HAP-1 (cell line): ENCODE data around the gene DDA1.
A peak's percentile ranks its signal among the peaks of the same experiment; 100 is the strongest.
"Not testable (repeated sequence)": the region's sequence is repeated elsewhere in the genome, so short reads cannot be mapped to it uniquely, and the experiment has no call there.

Source experiments
- DNase-seq, 2 experiments: peaks; one replicate each; pipeline ENCODE4 v3.0.0-alpha.2; 2016 to 2020; ENCODE audit warnings: low spot score in 2 of 2
- H3K27me3 ChIP-seq: fragments of 250-450 bp; sonication (Bioruptor Pico); 2 replicates; pipeline ENCODE4 v1.5.1; 2020; ENCODE audit warnings: low read depth, mild to moderate bottlenecking, moderate library complexity
- H3K36me3 ChIP-seq: fragments of 250-450 bp; sonication (Bioruptor Pico); replicated peaks from 2 replicates; pipeline ENCODE4 v1.5.1; 2020; ENCODE audit warnings: mild to moderate bottlenecking
- H3K4me1 ChIP-seq: fragments of 250-450 bp; sonication (Bioruptor Pico); 2 replicates; pipeline ENCODE4 v1.5.1; 2020; ENCODE audit warnings: mild to moderate bottlenecking
- H3K4me3 ChIP-seq: fragments of 250-450 bp; sonication (Bioruptor Pico); 2 replicates; pipeline ENCODE4 v1.5.1; 2020; ENCODE audit warnings: mild to moderate bottlenecking, moderate library complexity
- H3K9me3 ChIP-seq: fragments of 250-450 bp; sonication (Bioruptor Pico); 2 replicates; pipeline ENCODE4 v1.5.1; 2020; ENCODE audit warnings: mild to moderate bottlenecking, moderate library complexity
- in situ Hi-C: fragments of 300-500 bp; cut with MboI; formaldehyde crosslinking; loops from 3 replicates; pipeline ENCODE4 v1.14.3; 2020; ENCODE audit warnings: low sequenced_read_pairs, inconsistent platforms, mixed read lengths

Gene DDA1

GRCh38 chr19:17309198-17309964 lies at the start of gene DDA1:
DDA1 (plus strand) TSS chr19:17309563; CDS start chr19:17309655, 92 bp downstream.
- peaks cover 7% of the 10 kb centered on the region for H3K4me1 ChIP-seq
- no peaks in the 10 kb centered on the region for H3K27me3 ChIP-seq
- H3K4me3 ChIP-seq, result peak within 1 kb of the TSS; percentile 90
- H3K36me3 ChIP-seq, result peaks cover 4% of the 10 kb centered on the region
- in situ Hi-C loops, result no loop called here
- peak; percentile 100 for DNase-seq
- H3K9me3 ChIP-seq, result no peaks in the 10 kb centered on the region

- in situ Hi-C loops, result no loop called here
- H3K4me3 ChIP-seq, result no peak overlapping the region
- H3K36me3 ChIP-seq, result no peaks in the 10 kb centered on the region
- no peaks in the 10 kb centered on the region for H3K9me3 ChIP-seq
- no peak for DNase-seq
- no peaks in the 10 kb centered on the region for H3K27me3 ChIP-seq
- peaks cover 2% of the 10 kb centered on the region for H3K4me1 ChIP-seq
These were observed 49.4 kb upstream of the DDA1 start for GRCh38 chr19:17259934-17260333.

GRCh38 chr19:17260842-17261325 lies 48.5 kb upstream of the DDA1 start:
- H3K36me3 ChIP-seq, result no peaks in the 10 kb centered on the region
- H3K9me3 ChIP-seq, result no peaks in the 10 kb centered on the region
- H3K4me1 ChIP-seq, result peaks cover 2% of the 10 kb centered on the region
- peak; percentile 92 to 95 for DNase-seq
- in situ Hi-C loops, result no loop called here
- no peak overlapping the region for H3K4me3 ChIP-seq
- no peaks in the 10 kb centered on the region for H3K27me3 ChIP-seq

- peaks cover 6% of the 10 kb centered on the region for H3K4me1 ChIP-seq
- no peaks in the 10 kb centered on the region for H3K36me3 ChIP-seq
- no peaks in the 10 kb centered on the region for H3K9me3 ChIP-seq
- no peak for DNase-seq
- no peak overlapping the region for H3K4me3 ChIP-seq
- H3K27me3 ChIP-seq, result no peaks in the 10 kb centered on the region
- in situ Hi-C loops, result no loop called here
These were observed 46.8 kb upstream of the DDA1 start for GRCh38 chr19:17262557-17262956.

GRCh38 chr19:17263712-17264640 lies 45.4 kb upstream of the DDA1 start:
- Histone ChIP-seq H3K4me3 (no peak overlapping the region), H3K36me3 (peaks cover 3% of the 10 kb centered on the region), H3K9me3 (no peaks in the 10 kb centered on the region), H3K27me3 (no peaks in the 10 kb centered on the region), H3K4me1 (peaks cover 6% of the 10 kb centered on the region)
- DNase-seq, result no peak
- in situ Hi-C loops, result no loop called here

- H3K4me3 ChIP-seq, result no peak within 1 kb of the TSS
- H3K36me3 ChIP-seq, result peaks cover 7% of the 10 kb centered on the region
- no peaks in the 10 kb centered on the region for H3K9me3 ChIP-seq
- in situ Hi-C loops, result no loop called here
- no peaks in the 10 kb centered on the region for H3K27me3 ChIP-seq
- DNase-seq, result no peak
- peaks cover 6% of the 10 kb centered on the region for H3K4me1 ChIP-seq
These were observed 44.8 kb upstream of the DDA1 start, which contains the start of gene USHBP1 for GRCh38 chr19:17264641-17264979. USHBP1 (minus strand) TSS chr19:17264745; CDS start chr19:17264299, 446 bp downstream.

- Histone ChIP-seq H3K27me3 (no peaks in the 10 kb centered on the region), H3K9me3 (no peaks in the 10 kb centered on the region), H3K4me3 (no peak overlapping the region), H3K4me1 (peaks cover 5% of the 10 kb centered on the region), H3K36me3 (peaks cover 12% of the 10 kb centered on the region)
- in situ Hi-C loops, result no loop called here
- DNase-seq, result no peak
These were observed 43.3 kb upstream of the DDA1 start for GRCh38 chr19:17266026-17266425.

- in situ Hi-C loops, result no loop called here
- H3K36me3 ChIP-seq, result peaks cover 17% of the 10 kb centered on the region
- H3K9me3 ChIP-seq, result no peaks in the 10 kb centered on the region
- H3K27me3 ChIP-seq, result no peaks in the 10 kb centered on the region
- H3K4me1 ChIP-seq, result peaks cover 4% of the 10 kb centered on the region; the same call in 1 of the 2 replicates
- no peak for DNase-seq
- H3K4me3 ChIP-seq, result peak overlapping the region; percentile 4; the same call in 1 of the 2 replicates
These were observed 42.8 kb upstream of the DDA1 start for GRCh38 chr19:17266589-17266974.

- Histone ChIP-seq H3K4me1 (peaks cover 4% of the 10 kb centered on the region; the same call in 1 of the 2 replicates), H3K4me3 (peak within 1 kb of the TSS; percentile 75), H3K27me3 (no peaks in the 10 kb centered on the region), H3K9me3 (no peaks in the 10 kb centered on the region), H3K36me3 (peaks cover 21% of the 10 kb centered on the region)
- in situ Hi-C loops, result no loop called here
- peak; percentile 99 to 100 for DNase-seq
These were observed 42.2 kb upstream of the DDA1 start, which contains the start of gene BABAM1 for GRCh38 chr19:17266975-17267788. BABAM1 (plus strand) TSS chr19:17267443; CDS start chr19:17268807, 1,364 bp downstream.

- in situ Hi-C loops, result no loop called here
- Histone ChIP-seq H3K36me3 (peaks cover 30% of the 10 kb centered on the region), H3K4me1 (peaks cover 4% of the 10 kb centered on the region; the same call in 1 of the 2 replicates), H3K4me3 (no peak overlapping the region), H3K9me3 (no peaks in the 10 kb centered on the region), H3K27me3 (no peaks in the 10 kb centered on the region)
- no peak for DNase-seq
These were observed 40.6 kb upstream of the DDA1 start for GRCh38 chr19:17268754-17269153.

GRCh38 chr19:17274892-17275291 lies 34.5 kb upstream of the DDA1 start:
- peaks cover 69% of the 10 kb centered on the region for H3K36me3 ChIP-seq
- H3K4me3 ChIP-seq, in situ Hi-C loops: not testable (repeated sequence)

GRCh38 chr19:17275441-17276175 lies 33.8 kb upstream of the DDA1 start:
- no peak for DNase-seq
- in situ Hi-C loops, result no loop called here
- Histone ChIP-seq H3K4me1 (no peaks in the 10 kb centered on the region), H3K9me3 (no peaks in the 10 kb centered on the region), H3K4me3 (no peak overlapping the region), H3K36me3 (peaks cover 69% of the 10 kb centered on the region), H3K27me3 (no peaks in the 10 kb centered on the region)

More at GRCh38 chr19:17274892-17275291, 34.5 kb upstream of the DDA1 start:
- H3K27me3 ChIP-seq, DNase-seq, H3K9me3 ChIP-seq, H3K4me1 ChIP-seq: not testable (repeated sequence)
